ENCODE measurements around the gene CATSPERE.

DNA sequence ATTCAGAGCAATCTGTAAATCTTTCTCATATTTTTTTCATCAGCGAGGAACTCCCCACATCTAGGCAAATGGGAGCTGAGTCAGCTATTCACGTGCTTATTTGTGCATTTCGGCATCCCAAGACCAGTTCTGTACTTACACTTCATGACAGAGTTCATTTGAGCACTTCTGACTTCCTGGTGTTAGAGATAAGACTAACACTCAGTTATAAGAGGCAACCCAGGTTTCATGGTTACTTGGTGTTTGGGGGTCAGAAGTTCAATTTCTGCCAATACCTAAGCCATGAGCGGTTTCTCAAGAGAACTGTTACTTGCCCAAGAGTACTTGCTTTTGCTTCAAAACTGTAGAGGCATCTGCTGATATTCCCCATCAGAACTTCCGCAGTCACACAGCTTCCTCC is 167.7 kb downstream of the CATSPERE start:
- TF ChIP-seq, protein P1, sequence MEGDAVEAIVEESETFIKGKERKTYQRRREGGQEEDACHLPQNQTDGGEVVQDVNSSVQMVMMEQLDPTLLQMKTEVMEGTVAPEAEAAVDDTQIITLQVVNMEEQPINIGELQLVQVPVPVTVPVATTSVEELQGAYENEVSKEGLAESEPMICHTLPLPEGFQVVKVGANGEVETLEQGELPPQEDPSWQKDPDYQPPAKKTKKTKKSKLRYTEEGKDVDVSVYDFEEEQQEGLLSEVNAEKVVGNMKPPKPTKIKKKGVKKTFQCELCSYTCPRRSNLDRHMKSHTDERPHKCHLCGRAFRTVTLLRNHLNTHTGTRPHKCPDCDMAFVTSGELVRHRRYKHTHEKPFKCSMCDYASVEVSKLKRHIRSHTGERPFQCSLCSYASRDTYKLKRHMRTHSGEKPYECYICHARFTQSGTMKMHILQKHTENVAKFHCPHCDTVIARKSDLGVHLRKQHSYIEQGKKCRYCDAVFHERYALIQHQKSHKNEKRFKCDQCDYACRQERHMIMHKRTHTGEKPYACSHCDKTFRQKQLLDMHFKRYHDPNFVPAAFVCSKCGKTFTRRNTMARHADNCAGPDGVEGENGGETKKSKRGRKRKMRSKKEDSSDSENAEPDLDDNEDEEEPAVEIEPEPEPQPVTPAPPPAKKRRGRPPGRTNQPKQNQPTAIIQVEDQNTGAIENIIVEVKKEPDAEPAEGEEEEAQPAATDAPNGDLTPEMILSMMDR (IDR thresholded peaks at IDR 0.05; ENCODE audit: low read length): no peak
- no peak for TF ChIP-seq EZH2phosphoT487 (IDR thresholded peaks at IDR 0.05; ENCODE audit: low read length)

Data from MM.1S (cell line).